HG02884 (cell line): ENCODE measurements around the gene CNPPD1.
A peak's percentile ranks its signal among the peaks of the same experiment; 100 is the strongest.

ENCODE experiments used
- ATAC-seq: cut with Tn5 transposase; IDR thresholded peaks from one replicate; pipeline ENCODE4 v1.9.1; 2021; ENCODE audit warnings: mild to moderate bottlenecking, moderate library complexity; ENCODE audit not compliant: unreplicated experiment

CNPPD1 gene

DNA sequence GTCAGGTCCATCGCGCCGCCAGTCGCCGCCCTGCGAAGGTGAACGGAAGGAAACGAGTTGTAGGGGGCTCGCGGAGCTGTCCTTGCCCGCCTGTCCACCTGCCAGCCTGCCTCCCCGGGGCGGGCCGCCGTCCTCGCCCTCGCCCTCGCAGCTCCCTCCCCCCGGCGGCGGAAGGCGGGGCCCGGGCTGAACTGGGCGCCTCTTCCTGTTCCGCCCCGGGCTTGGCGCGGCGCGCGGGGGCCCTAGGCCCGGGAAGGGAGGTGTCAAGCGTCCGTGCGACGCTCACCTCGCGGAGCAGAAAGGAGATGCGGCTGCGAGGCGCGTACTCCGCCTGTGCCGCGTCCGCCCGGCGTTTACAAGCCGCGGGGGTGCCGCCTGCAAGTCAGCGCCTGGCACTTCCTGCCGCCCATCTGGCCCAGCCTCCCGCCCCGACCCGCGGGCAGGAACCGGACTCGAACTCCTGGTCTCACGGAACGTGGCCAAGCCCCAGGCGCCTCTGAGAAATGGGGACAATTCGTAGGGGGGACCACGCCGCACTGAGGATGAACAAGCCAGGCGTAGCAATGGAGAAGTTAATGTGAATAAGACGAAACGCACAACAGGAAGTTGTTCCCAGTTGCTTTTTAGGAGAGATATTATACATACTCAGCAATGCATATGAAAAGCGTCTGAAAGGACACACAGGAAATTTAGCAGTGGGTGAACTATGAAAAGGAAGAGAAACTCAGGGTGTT, at the start of gene CNPPD1:
CNPPD1 (minus strand) TSS at position 108 of the 734 bp plus-strand sequence; CDS start at position 11, 97 bp downstream.
- peak; percentile 60 for ATAC-seq

DNA sequence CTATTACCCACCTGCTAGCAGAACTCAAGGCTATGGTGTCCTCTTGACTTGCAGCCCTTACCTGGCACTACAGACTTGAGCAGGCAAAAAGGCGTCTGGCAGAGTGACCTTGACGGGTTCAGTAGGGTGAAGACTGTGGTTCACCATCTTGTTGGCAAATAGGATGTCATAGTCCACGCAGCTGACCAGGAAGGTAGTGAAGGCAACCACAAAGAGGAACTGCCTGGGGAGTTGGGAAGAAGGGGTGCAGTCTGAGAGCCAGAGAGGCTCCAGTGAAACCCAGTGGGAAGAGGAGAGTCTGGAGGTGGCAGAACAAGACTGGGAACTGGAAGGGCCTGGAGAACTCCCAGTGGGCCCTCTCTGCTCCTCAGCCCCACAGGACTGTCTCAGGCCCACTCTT, 48.6 kb upstream of the CNPPD1 start:
- no peak for ATAC-seq

DNA sequence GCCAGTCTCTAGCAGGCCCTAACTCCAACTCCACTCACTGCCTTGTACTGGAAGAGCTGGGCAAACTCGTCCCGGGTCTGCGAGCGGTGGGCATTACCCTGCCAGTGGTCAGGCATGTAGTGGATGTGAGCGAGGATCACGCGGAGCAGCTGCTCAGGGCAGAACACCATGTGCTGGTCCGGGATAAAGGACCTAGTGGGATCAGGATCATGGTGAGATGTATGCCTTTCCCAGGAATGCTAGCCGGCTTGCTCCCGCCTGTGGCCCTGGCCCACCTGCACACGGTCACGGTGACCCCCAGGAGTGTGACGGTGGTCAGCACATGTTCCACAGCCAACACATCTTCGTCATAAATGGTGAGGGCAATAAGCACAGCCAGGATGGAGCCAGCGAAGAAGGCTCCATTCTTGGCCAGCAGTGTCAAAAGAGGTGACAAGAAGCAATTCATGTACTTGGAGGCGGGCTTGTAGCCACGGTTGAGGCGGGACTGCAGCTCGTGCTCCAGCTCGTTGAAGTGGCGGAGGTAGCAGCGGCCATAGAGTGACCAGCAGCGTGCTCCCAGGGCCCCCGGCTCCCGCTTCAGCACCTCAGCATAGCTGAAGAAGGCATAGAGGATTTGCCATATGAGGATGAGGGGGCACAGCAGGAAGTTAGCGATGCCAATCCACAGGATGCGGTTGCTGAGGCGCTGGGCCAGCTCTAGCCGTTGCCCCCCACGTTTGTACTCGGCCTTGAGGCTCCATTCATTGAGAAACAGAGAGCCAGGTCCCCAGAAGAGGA, 47.3 kb upstream of the CNPPD1 start:
- ATAC-seq = no peak

- no peak for ATAC-seq
These were observed 45.3 kb upstream of the CNPPD1 start for GRCh38 chr2:219221957-219222518.

DNA sequence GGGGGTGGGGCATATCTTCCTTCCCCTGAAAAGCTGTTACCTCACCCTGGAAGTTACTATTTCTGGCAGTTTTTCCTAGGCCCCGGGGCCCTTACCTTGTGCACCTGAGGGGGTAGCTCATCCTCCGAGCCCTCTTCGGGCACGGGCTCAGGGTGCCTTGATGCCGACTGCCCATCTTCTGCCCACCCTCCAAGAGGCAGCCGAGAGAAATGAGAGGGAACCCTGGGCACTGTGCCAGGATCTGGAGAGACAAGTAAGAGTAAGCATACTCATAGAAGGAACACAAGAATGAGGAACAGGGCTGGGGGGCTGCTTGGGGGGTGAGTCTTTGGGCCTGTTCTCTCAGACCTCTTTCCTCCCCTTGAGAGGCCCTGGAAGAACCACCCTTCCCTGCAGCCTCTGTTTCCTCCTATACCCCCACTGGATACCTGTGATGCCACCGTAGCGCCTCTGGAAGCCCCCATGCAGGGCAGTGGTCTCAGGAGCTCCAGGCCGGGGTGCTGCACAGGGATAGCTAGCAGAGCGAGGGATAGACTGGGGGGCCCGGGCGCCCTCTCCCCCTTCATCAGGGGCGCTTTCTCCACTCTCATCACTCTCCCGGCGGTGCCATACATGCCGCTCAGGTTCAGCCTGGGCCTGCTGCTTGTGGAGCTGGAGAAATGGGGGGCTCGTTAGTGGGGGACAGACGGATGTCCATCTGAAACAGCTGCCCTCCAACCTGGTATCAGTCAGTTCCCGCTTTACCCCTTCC, 44.1 kb upstream of the CNPPD1 start:
- no peak for ATAC-seq

- no peak for ATAC-seq
These were observed 43.2 kb upstream of the CNPPD1 start for GRCh38 chr2:219219784-219220532.

DNA sequence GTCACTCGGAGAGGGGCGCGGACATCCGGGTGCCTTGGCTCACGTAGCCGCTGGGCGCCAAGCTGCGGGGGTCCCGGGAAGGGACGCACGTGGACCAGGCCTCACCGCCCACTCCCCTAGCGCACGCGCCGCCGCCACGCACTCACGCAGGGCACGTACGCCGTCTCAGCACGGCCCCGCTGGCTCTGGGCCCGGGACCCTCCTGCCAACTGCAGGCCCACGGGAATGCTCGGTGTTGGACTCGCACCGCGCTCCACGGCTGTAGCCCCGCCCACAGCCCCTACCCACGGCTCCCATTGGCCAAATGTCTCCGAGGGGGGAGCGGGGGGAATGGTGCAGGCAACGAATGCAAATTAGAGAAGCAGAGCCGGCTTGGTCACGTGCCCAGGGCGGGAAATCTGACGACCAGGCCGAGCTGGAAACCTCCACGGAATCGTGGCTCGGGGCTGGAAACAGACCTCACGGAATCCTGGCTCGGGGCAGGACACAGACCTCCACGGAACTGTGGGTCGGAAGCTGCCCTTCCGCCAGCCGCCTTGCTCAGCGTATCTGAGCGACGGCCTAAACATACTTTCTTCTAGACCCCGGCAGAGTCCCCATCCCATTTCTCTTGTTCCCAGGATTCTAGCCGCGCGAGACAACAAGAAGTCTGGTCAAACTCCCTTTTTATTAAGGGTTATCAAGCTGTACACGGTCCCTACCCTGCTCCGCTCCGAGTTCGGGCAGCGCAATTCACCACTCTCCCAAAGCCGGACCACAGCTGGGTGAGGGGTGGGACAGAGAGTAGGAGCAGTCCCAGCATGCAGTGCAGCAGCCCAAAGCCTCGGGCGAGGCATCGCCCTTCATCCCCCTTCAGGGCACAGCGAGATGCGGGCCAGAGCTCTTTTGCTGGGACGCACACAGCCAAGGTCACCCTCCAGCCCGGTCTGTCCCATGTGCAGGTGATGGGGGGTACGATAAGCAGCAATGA, 42.3 kb upstream of the CNPPD1 start, which contains the start of gene ABCB6:
ABCB6 (minus strand) TSS at position 227 of the 970 bp plus-strand sequence. CDS start 285 bp downstream, outside the sequence.
- ATAC-seq = peak; percentile 80

DNA sequence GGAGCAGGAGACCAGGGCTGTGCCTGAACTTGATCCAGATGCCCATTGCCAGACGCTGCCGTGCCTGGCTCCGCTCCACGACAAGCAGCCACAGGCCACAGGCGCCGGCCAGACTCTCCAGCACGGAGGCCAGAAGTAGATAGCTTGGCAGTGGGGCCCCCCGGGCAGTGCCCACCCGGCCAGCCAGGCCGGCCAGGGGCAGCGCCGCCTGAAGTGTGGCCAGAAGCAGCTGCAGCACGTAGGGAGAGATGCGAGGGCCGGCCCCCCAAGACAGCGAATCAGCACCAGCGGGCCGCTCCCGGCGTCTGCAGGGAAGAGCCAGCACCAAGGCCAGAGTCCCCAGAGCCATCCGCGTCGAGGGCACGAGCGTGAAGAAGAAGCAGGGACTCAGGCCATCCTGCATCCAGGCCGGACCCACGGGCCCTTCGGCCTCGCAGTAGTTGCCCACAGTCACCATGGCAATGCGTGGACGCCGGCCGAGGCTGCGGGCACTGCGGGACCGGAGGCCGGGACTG, 41.5 kb upstream of the CNPPD1 start:
- peak; percentile 9 for ATAC-seq

- no peak for ATAC-seq
These were observed 39.8 kb upstream of the CNPPD1 start for GRCh38 chr2:219216535-219216915.

- ATAC-seq = no peak
These were observed 39.3 kb upstream of the CNPPD1 start for GRCh38 chr2:219215871-219216534.

- no peak for ATAC-seq
These were observed 38.1 kb upstream of the CNPPD1 start for GRCh38 chr2:219214786-219215185.

- ATAC-seq = no peak
These were observed 37.4 kb upstream of the CNPPD1 start for GRCh38 chr2:219214141-219214540.

DNA sequence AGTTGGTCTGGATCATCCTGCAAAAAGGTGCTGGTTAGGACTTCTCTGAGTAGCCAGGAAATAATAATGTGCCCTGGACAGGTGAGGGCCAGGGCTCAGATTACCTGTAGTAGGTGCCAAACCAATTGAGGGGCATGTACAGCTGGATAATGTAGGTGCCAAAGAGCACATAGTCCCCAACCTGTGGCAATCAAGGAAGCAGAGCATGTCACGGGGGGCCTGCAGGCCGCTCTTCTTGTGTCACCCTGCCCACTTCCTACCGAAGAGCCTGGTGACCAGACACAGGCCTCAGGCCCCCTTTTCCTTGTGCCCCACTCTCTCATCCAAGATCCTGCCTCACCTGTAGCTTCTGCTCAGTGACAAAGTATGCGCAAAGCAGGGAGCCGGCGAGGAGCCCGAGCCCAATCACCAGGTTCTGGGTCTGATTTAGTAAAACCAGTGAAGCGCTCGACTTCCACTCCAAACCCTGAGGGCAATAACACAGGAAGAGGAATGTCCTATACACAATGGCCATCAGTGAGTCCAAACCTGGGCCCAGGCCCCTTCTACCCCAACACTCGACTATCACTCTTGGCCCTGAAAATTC, 36.9 kb upstream of the CNPPD1 start:
- ATAC-seq = no peak

- ATAC-seq = no peak
These were observed 36.3 kb upstream of the CNPPD1 start for GRCh38 chr2:219213026-219213415.

DNA sequence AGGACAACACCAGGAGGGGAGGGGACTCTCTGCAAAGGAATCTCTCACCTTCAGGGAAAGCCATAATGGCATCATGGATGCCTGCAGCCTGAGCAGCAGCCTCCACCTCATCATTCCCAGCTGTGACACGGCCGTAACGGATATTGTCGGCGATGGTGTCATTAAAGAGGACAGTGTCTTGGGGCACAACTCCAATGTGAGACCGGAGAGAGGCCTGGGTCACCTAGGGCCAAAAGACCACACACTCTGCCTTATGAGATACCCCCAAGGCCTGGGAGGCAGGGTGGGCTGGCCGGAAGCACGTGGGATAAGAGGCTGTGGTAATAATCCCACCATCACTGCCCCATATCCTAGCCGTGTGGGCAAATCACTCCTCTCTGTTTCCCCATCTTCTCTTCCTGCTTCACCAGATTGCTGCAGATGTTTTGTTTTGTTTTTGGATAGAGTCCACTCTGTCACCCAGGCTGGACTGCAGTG, 34.2 kb upstream of the CNPPD1 start:
- no peak for ATAC-seq

- ATAC-seq = no peak
These were observed 33.6 kb upstream of the CNPPD1 start for GRCh38 chr2:219210196-219210885.
